DMS114 treated with DMSO at 0.1 percent for 48 hours (cell line): ENCODE results near the gene GSDMA.
"Not testable (repeated sequence)": the region's sequence is repeated elsewhere in the genome, so short reads cannot be mapped to it uniquely, and the experiment has no call there.

Experiments used
- DNase-seq: peaks from one replicate; lab custom pipeline; 2025; ENCODE audit not compliant: unreplicated experiment; lab: John Stamatoyannopoulos, UW

GSDMA gene

DNA sequence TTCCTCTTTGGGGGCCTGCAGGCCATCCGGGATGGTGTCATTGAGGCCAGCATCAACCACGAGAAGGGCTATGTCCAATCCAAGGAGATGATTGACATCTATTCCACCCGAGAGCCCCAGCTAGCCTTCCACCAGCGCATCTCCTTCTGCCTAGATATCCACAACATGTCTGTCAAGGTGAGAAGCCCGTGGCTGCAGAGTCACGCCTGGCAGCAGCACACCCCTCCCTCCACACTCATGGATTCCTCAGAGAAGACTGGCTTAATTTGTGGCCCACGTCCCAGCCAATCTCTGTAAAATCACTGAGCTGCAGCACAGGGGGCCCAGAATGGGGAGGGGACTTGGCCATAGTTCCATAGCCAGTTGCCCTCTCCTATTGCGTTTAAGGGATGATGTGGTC is 33.4 kb downstream of the GSDMA start:
- no peak for DNase-seq

DNA sequence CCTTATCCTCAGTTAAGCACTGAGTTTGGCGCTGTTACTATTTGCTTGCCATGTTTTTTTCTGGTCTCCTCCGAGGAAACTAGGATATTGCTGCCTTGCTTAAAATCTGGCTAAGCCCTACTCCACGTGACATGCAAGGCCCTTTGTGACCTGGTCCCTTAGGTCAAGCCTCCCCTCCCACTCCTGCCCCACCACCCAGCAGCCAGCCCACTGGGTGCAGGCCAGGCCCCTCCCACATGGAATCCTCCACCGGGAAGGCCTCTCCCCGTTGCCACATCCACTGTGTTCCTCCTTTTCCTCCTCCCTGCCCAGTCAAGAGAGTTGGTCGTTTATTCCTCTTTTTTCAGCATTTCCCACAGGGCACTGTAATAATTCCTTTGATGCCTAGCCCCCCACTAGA is 34.0 kb downstream of the GSDMA start:
- DNase-seq = no peak

DNA sequence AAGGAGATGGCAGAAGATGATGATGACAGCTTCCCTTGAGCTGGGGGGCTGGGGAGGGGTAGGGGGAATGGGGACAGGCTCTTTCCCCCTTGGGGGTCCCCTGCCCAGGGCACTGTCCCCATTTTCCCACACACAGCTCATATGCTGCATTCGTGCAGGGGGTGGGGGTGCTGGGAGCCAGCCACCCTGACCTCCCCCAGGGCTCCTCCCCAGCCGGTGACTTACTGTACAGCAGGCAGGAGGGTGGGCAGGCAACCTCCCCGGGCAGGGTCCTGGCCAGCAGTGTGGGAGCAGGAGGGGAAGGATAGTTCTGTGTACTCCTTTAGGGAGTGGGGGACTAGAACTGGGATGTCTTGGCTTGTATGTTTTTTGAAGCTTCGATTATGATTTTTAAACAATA is 34.7 kb downstream of the GSDMA start:
- no peak for DNase-seq

DNA sequence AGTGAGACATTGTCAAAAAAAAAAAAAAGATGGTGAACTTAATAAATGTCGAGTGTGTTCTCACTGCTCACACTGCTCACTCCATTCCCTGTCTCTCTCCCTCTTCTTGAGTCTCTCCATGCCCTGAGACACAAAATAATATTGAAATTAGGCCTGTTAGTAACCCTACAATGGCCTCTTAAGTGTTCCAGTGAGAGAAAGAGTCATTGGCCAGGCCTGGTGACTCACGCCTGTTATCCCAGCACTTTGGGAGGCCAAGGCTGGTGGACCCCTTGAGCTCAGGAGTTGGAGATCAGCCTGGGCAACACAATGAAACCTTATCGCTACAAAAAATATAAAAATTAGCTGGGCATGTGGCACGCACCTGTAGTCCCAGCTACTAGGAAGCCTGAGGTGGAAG is 36.3 kb downstream of the GSDMA start:
- no peak for DNase-seq

DNA sequence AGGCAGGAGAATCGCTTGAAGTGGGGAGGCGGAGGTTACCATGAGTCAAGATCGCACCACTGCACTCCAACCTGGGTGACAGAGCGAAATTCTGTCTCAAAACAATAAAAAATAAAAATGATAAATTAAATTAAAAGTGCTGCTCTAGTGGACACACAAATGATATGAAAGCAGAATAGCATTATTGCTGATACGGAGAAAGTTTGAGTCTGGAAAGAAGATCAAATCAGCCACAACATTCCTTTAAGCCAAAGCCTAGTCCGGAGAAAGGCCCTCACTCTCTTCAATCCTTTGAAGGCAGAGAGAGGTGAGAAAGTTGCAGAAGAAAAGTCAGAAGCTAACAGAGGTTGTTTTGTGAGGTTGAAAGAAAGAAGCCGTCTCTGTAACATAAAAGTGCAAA is 37.4 kb downstream of the GSDMA start:
- DNase-seq = no peak

DNA sequence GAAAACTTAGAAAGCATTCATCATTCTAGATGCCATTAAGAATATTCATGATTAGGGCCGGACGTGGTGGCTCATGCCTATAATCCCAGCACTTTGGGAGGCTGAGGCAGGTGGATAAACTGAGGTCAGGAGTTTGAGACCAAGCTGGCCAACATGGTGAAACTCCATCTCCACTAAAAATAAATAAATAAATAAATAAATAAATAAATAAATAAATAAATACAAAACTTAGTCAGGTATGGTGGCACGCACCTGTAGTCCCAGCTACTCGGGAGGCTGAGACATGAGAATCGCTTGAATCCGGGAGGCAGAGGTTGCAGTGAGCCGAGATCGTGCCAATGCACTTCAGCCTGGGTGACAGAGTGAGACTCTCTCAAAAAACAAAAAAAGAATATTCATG is 38.5 kb downstream of the GSDMA start:
- DNase-seq = not testable (repeated sequence)

DNA sequence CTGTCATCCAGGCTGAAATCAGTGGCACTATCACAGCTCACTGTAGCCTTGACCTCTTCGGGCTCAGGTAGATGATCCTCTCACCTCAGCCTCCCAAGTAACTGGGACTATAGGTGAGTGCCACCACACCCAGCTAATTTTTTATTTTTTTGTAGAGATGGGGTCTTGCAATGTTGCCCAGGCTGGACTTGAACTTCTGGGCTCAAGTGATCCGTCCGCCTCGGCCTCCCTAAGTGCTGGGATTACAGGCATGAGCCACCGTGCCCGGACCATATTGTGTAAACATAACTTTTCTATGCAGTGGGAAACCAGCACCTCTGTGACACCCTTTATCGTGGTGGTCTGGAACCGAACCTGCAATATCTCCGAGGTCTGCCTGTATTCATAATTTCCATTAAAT is 41.3 kb downstream of the GSDMA start:
- no peak for DNase-seq

DNA sequence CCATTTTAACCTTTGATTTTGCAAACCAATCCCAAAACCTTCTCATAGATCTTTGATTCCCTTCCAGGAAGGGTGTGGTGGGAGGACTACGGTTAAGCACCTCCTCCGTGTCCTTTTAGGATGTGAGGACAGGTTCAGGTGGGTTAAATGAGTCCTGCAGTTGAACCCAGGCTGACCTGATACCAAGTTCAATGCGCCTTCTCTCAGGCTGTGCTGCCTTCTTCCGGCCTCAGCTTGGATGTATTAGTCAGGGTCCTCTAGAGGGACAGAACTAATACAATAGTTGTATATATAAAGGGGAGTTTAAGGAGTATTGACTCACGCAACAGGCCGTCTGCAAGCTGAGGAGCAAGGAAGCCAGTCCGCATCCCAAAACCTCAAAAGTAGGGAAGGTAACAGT is 41.9 kb downstream of the GSDMA start:
- no peak for DNase-seq

DNA sequence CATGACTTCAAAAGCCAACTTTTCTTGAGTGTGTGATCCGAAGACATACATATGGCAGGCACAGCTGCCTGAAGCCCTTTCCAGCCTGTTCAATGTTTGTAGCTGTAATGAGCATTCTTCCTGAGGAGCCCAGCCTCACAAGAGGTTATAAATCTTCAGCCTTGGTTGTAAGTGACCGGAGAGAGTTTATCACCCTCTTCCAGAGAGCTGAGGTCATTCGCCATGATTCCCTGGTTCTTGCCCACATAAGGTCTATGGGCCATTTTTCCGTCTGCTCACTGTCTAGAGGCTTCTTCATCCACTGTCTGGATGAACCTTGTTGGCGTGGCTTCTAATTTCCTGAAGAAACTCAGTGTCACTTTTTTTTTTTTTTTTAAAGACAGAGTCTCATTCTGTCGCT is 42.7 kb downstream of the GSDMA start:
- no peak for DNase-seq

DNA sequence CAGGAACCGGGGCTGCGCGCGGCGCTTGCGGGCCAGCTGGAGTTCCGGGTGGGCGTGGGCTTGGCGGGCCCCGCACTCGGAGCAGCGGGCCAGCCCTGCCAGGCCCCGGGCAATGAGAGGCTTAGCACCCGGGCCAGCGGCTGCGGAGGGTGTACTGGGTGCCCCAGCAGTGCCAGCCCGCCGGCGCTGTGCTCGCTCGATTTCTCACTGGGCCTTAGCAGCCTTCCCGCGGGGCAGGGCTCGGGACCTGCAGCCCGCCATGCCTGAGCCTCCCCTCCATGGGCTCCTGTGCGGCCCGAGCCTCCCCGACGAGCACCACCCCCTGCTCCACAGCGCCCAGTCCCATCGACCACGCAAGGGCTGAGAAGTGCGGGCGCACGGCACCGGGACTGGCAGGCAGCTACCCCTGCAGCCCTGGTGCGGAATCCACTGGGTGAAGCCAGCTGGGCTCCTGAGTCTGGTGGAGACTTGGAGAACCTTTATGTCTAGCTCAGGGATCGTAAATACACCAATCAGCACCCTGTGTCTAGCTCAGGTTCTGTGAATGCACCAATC is 48.2 kb downstream of the GSDMA start:
- DNase-seq = not testable (repeated sequence)

DNA sequence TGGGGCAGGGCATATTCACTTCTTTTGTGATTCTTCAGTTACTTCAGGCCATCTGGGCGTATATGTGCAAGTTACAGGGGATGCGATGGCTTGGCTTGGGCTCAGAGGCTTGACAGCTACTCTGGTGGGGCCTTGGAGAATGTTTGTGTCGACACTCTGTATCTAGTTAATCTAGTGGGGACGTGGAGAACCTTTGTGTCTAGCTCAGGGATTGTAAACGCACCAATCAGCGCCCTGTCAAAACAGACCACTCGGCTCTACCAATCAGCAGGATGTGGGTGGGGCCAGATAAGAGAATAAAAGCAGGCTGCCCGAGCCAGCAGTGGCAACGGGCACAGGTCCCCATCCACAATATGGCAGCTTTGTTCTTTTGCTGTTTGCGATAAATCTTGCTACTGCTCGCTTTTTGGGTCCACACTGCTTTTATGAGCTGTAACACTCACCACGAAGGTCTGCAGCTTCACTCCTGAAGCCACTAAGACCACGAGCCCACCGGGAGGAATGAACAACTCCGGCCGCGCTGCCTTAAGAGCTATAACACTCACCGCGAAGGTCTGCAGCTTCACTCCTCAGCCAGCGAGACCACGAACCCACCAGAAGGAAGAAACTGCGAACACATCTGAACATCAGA is 49.3 kb downstream of the GSDMA start:
- not testable (repeated sequence) for DNase-seq

DNA sequence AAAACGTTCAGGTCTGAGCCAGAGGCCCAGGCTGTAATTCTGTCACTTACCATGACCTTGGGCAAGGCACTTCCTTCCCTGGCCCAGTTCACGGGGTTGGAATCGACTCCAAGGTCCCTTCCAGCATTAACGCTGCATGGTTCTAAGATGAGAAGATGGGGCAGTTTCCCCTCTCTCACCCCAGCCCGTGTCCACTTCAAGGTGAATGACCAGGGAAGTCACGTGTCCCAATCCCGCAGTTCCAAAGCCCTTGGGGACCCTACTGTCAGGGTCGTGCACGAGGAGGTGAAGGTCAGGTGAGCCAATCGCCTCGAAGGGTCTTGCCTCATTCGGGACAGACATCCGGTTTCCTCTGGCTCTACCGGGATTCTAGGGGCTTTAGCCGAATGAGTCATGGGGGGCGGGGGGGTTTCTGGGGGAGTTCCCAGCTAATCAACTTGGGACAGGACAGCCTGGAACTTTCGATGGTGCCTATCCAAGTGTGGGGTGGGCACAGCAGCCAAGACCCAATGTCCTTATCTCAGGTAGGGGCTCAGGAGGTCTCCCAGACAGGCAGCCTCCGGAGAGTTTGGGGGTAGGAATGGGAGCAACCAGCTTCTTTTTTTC is 51.7 kb downstream of the GSDMA start:
- DNase-seq = no peak

DNA sequence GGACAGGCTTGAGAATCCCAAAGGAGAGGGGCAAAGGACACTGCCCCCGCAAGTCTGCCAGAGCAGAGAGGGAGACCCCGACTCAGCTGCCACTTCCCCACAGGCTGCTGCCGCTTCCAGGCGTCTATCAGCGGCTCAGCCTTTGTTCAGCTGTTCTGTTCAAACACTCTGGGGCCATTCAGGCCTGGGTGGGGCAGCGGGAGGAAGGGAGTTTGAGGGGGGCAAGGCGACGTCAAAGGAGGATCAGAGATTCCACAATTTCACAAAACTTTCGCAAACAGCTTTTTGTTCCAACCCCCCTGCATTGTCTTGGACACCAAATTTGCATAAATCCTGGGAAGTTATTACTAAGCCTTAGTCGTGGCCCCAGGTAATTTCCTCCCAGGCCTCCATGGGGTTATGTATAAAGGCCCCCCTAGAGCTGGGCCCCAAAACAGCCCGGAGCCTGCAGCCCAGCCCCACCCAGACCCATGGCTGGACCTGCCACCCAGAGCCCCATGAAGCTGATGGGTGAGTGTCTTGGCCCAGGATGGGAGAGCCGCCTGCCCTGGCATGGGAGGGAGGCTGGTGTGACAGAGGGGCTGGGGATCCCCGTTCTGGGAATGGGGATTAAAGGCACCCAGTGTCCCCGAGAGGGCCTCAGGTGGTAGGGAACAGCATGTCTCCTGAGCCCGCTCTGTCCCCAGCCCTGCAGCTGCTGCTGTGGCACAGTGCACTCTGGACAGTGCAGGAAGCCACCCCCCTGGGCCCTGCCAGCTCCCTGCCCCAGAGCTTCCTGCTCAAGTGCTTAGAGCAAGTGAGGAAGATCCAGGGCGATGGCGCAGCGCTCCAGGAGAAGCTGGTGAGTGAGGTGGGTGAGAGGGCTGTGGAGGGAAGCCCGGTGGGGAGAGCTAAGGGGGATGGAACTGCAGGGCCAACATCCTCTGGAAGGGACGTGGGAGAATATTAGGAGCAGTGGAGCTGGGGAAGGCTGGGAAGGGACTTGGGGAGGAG is 52.5 kb downstream of the GSDMA start, which contains the start of gene CSF3:
CSF3 (plus strand) TSS at position 436 of the 993 bp plus-strand sequence; CDS start at position 471, 35 bp downstream.
- no peak for DNase-seq

DNA sequence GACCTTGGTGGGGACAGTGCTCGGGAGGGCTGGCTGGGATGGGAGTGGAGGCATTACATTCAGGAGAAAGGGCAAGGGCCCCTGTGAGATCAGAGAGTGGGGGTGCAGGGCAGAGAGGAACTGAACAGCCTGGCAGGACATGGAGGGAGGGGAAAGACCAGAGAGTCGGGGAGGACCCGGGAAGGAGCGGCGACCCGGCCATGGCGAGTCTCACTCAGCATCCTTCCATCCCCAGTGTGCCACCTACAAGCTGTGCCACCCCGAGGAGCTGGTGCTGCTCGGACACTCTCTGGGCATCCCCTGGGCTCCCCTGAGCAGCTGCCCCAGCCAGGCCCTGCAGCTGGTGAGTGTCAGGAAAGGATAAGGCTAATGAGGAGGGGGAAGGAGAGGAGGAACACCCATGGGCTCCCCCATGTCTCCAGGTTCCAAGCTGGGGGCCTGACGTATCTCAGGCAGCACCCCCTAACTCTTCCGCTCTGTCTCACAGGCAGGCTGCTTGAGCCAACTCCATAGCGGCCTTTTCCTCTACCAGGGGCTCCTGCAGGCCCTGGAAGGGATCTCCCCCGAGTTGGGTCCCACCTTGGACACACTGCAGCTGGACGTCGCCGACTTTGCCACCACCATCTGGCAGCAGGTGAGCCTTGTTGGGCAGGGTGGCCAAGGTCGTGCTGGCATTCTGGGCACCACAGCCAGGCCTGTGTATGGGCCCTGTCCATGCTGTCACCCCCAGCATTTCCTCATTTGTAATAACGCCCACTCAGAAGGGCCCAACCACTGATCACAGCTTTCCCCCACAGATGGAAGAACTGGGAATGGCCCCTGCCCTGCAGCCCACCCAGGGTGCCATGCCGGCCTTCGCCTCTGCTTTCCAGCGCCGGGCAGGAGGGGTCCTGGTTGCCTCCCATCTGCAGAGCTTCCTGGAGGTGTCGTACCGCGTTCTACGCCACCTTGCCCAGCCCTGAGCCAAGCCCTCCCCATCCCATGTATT is 53.5 kb downstream of the GSDMA start:
- DNase-seq = no peak

DNA sequence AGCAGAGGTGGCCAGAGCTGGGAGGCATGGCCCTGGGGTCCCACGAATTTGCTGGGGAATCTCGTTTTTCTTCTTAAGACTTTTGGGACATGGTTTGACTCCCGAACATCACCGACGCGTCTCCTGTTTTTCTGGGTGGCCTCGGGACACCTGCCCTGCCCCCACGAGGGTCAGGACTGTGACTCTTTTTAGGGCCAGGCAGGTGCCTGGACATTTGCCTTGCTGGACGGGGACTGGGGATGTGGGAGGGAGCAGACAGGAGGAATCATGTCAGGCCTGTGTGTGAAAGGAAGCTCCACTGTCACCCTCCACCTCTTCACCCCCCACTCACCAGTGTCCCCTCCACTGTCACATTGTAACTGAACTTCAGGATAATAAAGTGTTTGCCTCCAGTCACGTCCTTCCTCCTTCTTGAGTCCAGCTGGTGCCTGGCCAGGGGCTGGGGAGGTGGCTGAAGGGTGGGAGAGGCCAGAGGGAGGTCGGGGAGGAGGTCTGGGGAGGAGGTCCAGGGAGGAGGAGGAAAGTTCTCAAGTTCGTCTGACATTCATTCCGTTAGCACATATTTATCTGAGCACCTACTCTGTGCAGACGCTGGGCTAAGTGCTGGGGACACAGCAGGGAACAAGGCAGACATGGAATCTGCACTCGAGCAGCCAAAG is 54.7 kb downstream of the GSDMA start:
- no peak for DNase-seq

DNA sequence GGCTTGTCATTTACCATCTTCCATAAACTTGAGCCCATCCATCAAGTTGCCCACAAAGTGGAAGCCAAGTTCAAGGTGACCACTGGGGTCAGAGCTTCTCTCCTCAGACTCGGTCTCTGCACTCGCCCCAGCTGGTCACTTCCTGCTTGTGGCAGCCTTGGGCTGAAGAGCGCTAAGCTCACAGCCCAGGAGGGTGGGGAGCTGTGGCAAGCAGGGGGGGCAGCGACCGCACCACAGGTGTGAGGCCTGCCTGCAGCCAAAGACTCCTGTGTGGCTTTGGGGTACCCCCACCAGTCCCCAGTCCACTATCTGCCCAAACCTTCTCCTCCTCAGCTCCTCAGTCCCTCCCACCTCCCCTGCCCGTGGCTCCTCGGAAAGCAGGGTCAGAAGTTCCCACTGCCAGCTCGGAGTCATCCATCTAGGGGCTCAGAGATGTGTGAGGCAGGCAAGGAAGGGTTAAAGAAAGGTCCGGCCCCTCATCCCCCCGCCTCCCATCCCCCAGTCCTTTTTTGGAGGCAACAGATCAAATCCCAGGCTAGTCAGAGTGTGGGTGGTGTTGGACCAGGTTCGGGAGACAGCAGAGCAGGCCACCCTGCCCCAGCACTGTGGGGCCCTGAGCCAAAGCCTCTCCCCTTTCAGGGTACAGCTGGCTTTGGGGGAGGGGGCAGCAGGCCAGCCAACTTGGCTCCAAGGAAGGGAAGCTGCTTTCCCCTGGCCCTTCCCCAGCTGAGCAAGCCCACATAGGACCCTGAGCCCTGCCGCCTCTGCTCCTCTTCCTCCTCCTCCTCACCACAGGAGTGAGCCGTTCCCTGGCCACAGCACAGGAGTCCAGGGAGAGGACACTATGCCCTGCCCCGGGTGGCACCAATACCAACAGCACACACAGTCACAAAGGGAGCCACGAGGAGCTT is 55.7 kb downstream of the GSDMA start:
- DNase-seq = no peak

DNA sequence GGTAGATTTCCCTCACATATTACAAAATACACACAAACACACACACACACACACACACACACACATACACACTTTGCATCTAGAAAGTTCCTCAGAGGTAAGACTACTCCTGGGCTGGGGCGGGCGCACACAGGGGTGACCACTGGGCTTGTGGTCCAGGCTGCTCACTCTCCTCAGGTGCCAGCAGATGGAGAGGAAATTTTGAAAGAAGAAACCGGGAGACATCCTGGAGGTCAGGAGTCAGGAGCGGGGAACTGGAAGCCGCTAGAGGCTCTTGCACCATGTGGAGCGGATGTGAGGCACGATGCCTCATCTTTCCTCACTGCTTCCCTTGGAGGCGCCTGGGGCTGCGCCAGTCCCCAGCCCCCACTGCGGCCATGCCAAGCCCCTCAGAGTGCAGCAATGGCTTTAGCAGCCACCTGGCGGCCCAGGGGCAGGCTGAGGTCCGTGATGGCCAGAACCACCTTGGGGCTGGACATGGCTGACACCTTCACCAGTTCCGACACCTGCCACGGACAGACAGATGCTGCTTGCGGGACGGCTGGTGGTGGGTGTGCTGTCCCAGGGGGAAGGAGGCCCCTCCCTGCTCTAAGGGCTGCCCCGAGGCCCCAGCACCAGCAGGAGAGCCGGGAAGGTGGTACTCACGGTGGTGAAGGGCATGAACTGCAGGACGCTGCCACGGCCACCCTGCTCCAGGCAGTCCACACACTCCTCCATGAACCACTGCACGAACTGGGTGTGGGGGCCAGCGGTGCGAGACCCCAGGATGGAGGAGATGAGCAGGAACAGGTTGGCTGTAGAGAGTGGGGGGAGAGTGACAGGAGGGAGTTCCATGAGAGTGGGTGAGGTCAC is 56.6 kb downstream of the GSDMA start:
- DNase-seq = no peak

DNA sequence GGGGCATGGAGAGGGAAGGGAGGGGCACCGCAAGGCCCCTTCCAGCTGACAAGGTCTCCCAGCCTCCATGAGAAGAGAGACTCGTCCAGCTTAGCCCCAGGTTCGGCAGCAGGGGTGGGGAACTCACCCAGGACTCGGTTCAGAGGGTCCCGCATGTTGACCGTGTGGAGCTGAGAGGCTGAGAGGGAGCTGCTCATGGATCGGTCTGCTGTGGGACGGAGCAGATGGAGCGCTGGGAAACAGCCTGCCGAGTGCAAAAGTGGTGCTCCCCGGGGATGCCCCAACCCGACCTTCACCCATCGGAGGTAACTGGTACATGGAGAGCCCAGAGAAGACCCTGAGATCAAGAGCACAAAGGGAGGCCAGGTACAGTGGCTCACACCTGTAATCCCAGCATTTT is 57.3 kb downstream of the GSDMA start:
- DNase-seq = no peak
